Astrocyte (in vitro differentiated cells and primary cell): ENCODE data around the gene ZBTB37.
A peak's percentile ranks its signal among the peaks of the same experiment; 100 is the strongest.

Experiments used
- EZH2 ChIP-seq: IDR thresholded peaks from 2 replicates; pipeline ENCODE4 v1.6.1; 2012; ENCODE audit warnings: mild to moderate bottlenecking, low read length, inconsistent platforms; ENCODE audit not compliant: insufficient read depth
- TF ChIP-seq, protein P1 (sequence below): IDR thresholded peaks from 2 replicates; pipeline ENCODE4 v1.5.1; 2011; ENCODE audit warnings: low read depth, mild to moderate bottlenecking, inconsistent platforms, low read length, moderate library complexity; ENCODE audit not compliant: insufficient read depth

DNA sequence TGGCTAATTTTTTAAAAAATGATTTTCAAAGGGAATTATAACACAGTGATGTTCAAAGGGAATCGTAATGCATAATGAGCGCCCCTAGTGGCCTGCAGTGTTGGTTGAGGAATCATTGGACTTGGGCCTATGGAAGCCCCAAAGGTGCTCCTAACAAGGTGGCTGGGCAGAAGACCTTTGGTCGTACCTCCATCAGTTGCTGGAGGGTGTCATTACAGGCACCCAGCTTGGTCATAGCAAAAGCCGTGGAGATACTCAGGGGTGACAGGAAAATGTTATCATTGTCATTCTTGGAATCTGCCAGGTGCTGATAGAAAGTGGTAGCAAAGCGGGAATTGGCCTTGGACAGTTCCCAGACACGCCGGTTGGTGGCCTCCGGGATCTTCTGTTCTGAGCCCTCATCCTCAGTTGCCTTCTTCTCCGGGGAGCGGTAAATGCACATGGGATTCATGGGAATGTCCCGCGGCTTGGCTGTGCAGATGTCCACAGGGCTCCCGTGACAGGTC lies 46.2 kb downstream of the ZBTB37 start:
- TF ChIP-seq, protein P1, sequence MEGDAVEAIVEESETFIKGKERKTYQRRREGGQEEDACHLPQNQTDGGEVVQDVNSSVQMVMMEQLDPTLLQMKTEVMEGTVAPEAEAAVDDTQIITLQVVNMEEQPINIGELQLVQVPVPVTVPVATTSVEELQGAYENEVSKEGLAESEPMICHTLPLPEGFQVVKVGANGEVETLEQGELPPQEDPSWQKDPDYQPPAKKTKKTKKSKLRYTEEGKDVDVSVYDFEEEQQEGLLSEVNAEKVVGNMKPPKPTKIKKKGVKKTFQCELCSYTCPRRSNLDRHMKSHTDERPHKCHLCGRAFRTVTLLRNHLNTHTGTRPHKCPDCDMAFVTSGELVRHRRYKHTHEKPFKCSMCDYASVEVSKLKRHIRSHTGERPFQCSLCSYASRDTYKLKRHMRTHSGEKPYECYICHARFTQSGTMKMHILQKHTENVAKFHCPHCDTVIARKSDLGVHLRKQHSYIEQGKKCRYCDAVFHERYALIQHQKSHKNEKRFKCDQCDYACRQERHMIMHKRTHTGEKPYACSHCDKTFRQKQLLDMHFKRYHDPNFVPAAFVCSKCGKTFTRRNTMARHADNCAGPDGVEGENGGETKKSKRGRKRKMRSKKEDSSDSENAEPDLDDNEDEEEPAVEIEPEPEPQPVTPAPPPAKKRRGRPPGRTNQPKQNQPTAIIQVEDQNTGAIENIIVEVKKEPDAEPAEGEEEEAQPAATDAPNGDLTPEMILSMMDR: peak; percentile 60
- no peak for TF ChIP-seq EZH2
